ENCODE data around the gene CKB. TPM values are rescaled to one million over a fixed set of nuclear protein-coding genes. Genes with fewer than 3 reads are reported as not detected.
"Not testable (repeated sequence)": the region's sequence is repeated elsewhere in the genome, so short reads cannot be mapped to it uniquely, and the experiment has no call there.

CKB gene
- total and polyA plus RNA-seq, 10 donors = 8.0 to 28.4 (median 16.1) TPM

DNA sequence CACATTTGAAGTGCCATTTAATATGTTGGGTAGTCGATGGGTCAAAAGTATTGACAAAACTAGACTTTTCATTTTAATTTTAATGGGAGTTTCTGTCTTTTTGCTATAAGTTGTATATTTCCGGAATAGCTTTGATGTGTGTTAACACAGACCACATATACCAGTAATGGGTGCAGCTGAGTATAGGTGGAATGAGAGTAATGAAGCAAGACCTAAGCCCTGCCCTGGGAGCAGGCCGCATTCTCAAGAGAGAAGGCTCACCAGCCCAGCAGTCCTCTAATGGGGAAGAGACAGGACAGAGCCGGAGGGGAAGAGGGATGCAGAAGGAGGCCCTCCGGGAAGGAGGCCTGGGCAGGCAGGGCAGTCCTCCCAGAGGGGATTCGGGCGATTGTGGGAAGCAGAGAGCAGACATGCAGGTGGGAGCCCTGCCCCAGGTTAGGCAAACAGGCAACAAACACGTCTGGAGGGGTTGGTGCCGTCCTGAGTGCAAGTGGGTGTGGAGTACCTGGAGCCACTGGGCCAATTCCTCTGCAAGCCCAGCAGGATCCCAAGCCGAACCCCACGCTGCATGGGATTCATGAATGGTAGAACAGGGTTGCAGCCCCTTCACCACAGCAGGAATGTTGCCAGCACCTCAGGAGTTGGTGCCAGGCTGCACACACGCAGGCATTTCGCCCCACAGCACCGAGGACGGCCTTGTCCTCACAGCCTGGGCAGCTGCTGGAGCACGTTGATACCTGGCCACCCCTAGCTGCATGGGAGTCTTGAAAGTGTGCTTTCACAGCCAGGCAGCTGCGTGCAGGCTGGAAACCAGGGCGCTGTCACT, 7.8 kb downstream of the CKB start:
- intact Hi-C loops (cut with DNase I; ENCODE audit: low total_unique reads) = loop anchor here (5.0 kb wide), 1 partner anchor 37 kb away; no protein-coding TSS in a partner anchor
- peak; percentile 51 for DNase-seq
- H3K36me3 ChIP-seq = peaks cover 0 to 33% (median 7%) of the 10 kb centered on the region in 6 donors
- H3K27ac ChIP-seq = no peak overlapping the region
- H3K4me1 ChIP-seq = peaks cover 12 to 39% (median 26%) of the 10 kb centered on the region in 6 donors
- H3K4me3 ChIP-seq = no peak overlapping the region
- H3K9me3 ChIP-seq = no peaks in the 10 kb centered on the region
- 85 to 92% (median 88%) methylated on average over 16 to 18 of the region's 18 CpGs for WGBS, 5 donors
- H3K27me3 ChIP-seq (replicated peaks in 1 of 7) = peaks cover 0 to 10% (median 0%) of the 10 kb centered on the region in 7 donors
- TF ChIP-seq POLR2AphosphoS5 (IDR thresholded peaks at IDR 0.05) (peak in 2 of 3 donors; percentile 5 to 52), POLR2A (IDR thresholded peaks at IDR 0.05) (no peak)

DNA sequence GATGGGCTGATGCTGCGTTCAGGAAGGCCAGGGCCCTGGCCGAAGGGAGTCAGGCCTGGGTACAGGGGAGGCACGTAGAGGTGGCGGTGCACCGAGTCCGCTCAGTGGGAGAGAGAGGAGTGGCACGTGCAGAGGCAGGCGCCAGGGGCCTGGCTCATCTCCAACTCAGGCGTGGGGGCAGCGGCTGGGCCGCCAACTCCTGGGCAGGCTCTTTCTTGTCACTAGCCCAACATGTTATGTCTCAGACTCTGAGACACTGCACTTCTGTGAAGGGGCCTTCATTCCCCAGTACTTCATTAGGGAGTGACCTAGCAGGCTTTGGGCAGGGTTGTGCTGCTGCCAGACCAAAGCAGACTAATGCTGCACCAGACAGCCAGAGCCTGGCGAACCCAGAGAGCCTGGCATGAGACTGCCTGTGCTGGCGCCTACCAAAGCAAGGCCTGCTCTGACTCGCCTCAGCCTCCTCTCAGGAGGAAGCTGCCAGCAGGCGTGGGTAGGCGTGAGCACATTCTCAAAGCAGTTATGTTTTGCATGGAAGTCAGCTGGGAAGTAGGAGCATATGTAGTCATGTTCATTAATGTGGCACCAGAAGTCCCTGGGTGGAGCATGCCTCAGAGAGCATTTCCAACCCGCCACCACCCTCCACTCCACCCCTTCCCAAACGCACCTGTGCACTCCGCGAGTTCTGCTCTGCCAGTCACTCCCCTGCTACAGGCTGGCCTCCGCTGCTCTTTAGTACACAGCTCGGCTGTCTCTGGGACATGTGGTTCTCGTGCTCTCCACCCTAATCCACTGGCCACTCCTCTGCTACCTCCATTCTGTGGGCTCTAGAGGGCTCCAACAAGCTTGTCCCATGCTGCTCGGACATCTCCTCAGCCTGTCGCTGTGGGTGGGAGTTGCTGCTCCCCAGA, 9.7 kb downstream of the CKB start:
- WGBS, 5 donors = 68 to 86% (median 75%) methylated on average over 24 to 25 of the region's 25 CpGs
- Histone ChIP-seq H3K27me3 (replicated peaks in 1 of 7) (no peaks in the 10 kb centered on the region), H3K4me1 (peaks cover 0 to 32% (median 16%) of the 10 kb centered on the region in 6 donors), H3K36me3 (peaks cover 0 to 51% (median 9%) of the 10 kb centered on the region in 6 donors), H3K9me3 (no peaks in the 10 kb centered on the region), H3K4me3 (no peak overlapping the region), H3K27ac (peak overlapping the region in 4 of 8 donors; percentile 13 to 48 (median 14))
- TF ChIP-seq POLR2AphosphoS5 (IDR thresholded peaks at IDR 0.05) (peak; percentile 10 to 70 (median 43)), POLR2A (IDR thresholded peaks at IDR 0.05) (no peak)
- DNase-seq = peak; percentile 66
- intact Hi-C loops (cut with DNase I; ENCODE audit: low total_unique reads) = no loop called here

DNA sequence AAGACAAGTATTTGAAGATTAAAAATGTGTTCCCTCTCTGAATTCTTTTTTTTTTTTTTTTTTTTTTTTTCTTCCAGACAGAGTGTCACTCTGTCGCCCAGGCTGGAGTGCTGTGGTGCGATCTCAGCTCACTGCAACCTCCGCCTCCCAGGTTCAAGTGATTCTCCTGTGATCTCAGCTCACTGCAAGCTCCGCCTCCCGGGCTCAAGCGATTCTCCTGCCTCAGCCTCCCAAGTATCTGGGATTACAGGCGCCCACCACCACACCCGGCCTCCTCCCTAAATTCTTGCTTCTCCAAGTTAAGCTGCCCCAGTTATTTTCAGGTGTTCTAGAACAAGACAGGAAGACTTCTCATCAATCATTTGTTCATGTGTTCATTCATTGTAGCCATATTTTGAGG, 10.4 kb downstream of the CKB start:
- H3K27me3 ChIP-seq (replicated peaks in 1 of 7); DNase-seq; H3K9me3 ChIP-seq; intact Hi-C loops (cut with DNase I; ENCODE audit: low total_unique reads); H3K4me3 ChIP-seq: not testable (repeated sequence)
- WGBS, 5 donors = 94 to 99% (median 96%) methylated on average over 7 to 8 of the region's 8 CpGs
- peak overlapping the region in 1 of 8 donors; percentile 14 for H3K27ac ChIP-seq
- peaks cover 0 to 59% (median 9%) of the 10 kb centered on the region in 6 donors for H3K36me3 ChIP-seq
- peaks cover 4 to 36% (median 18%) of the 10 kb centered on the region in 6 donors for H3K4me1 ChIP-seq

DNA sequence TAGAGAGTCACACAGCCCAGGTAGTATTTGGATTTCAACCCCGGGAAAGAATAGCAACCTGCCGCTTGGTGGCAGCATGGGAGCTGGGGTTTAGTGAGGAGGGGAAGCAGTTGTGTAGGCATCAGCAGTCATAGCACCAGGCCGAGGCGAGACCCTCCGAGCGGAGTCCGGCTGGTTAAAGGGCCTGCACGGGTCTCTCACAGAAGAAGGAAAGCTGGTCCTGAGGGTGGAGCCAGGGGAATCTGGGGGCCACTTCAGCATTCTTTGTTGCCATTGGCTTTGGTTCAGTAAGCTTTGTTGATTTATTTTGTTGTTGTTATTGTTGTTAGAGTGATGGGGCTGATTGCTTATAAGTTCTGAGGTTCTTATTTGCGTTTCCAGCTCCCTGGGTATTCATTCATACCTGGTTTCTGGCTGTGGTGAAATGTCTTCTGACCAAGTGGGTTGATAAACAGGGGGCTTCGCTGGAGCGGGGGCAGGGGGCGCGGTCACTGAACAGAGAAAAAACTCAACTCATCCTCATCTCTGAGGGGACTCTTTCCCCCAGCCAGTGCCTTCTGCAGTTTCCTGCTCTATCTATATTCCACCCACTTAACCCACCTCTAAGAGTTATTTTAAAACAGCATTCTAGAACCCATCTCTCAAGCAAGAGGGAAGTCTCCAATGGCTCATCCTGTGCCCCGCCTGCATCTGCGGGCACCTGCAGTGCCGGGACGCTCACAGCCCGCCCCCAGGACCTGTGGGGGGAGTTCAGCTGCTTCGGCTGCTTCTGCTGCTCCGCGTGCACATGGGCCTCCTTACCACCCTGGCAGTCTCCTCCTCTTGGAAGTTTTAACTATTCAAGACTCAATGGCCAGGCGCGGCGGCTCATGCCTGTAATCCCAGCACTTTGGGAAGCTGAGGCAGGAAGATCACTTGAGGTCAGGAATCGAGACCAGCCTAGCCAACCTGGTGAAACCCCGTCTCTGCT, 11.6 kb downstream of the CKB start:
- no peaks in the 10 kb centered on the region for H3K27me3 ChIP-seq (replicated peaks in 1 of 7)
- DNase-seq = peak; percentile 65
- H3K4me1 ChIP-seq = peaks cover 4 to 42% (median 22%) of the 10 kb centered on the region in 6 donors
- peaks cover 0 to 71% (median 11%) of the 10 kb centered on the region in 6 donors for H3K36me3 ChIP-seq
- TF ChIP-seq, protein P1, sequence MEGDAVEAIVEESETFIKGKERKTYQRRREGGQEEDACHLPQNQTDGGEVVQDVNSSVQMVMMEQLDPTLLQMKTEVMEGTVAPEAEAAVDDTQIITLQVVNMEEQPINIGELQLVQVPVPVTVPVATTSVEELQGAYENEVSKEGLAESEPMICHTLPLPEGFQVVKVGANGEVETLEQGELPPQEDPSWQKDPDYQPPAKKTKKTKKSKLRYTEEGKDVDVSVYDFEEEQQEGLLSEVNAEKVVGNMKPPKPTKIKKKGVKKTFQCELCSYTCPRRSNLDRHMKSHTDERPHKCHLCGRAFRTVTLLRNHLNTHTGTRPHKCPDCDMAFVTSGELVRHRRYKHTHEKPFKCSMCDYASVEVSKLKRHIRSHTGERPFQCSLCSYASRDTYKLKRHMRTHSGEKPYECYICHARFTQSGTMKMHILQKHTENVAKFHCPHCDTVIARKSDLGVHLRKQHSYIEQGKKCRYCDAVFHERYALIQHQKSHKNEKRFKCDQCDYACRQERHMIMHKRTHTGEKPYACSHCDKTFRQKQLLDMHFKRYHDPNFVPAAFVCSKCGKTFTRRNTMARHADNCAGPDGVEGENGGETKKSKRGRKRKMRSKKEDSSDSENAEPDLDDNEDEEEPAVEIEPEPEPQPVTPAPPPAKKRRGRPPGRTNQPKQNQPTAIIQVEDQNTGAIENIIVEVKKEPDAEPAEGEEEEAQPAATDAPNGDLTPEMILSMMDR (IDR thresholded peaks at IDR 0.05 in 8 of 11, conservative IDR thresholded peaks at IDR 0.05 in 3 of 11) = no peak
- TF ChIP-seq POLR2A (IDR thresholded peaks at IDR 0.05) (no peak), POLR2AphosphoS5 (IDR thresholded peaks at IDR 0.05) (peak in 1 of 3 donors; percentile 22)
- intact Hi-C loops (cut with DNase I; ENCODE audit: low total_unique reads) = no loop called here
- H3K9me3 ChIP-seq = no peaks in the 10 kb centered on the region
- no peak overlapping the region for H3K4me3 ChIP-seq
- H3K27ac ChIP-seq = no peak overlapping the region
- WGBS, 5 donors = 93 to 96% (median 95%) methylated on average over 26 of the region's 26 CpGs
